ENCODE measurements around the gene CD59.
A peak's percentile ranks its signal among the peaks of the same experiment; 100 is the strongest.
"Not testable (repeated sequence)": the region's sequence is repeated elsewhere in the genome, so short reads cannot be mapped to it uniquely, and the experiment has no call there.

Gene CD59

GRCh38 chr11:33742249-33742851 is 6.1 kb upstream of the CD59 start:
- peak; percentile 22 to 51 for DNase-seq

- DNase-seq, result no peak
These were observed 5.6 kb upstream of the CD59 start for GRCh38 chr11:33741806-33742205.

GRCh38 chr11:33737362-33737821 is 1.2 kb upstream of the CD59 start:
- no peak for DNase-seq

GRCh38 chr11:33735271-33736147 is 714 bp downstream of the CD59 start:
- DNase-seq, result no peak

GRCh38 chr11:33734441-33735270 is 1.6 kb downstream of the CD59 start:
- DNase-seq, result no peak

GRCh38 chr11:33733980-33734379 is 2.2 kb downstream of the CD59 start:
- no peak for DNase-seq

- peak; percentile 15 to 36 for DNase-seq
These were observed 4.3 kb downstream of the CD59 start for GRCh38 chr11:33731723-33732531.

GRCh38 chr11:33730716-33731115 is 5.5 kb downstream of the CD59 start:
- DNase-seq, result no peak

- DNase-seq, result not testable (repeated sequence)
These were observed 7.1 kb downstream of the CD59 start for GRCh38 chr11:33729072-33729664.

GRCh38 chr11:33727539-33727938 is 8.7 kb downstream of the CD59 start:
- not testable (repeated sequence) for DNase-seq

- no peak for DNase-seq
These were observed 10.7 kb downstream of the CD59 start for GRCh38 chr11:33725496-33725895.

GRCh38 chr11:33724644-33725035 is 11.6 kb downstream of the CD59 start:
- no peak for DNase-seq

- DNase-seq, result no peak
These were observed 12.9 kb downstream of the CD59 start for GRCh38 chr11:33723238-33723881.

- no peak for DNase-seq
These were observed 13.5 kb downstream of the CD59 start for GRCh38 chr11:33722590-33723234.

- DNase-seq, result no peak
These were observed 14.2 kb downstream of the CD59 start for GRCh38 chr11:33721984-33722383.

GRCh38 chr11:33721426-33721825 is 14.8 kb downstream of the CD59 start:
- DNase-seq, result no peak

GRCh38 chr11:33719587-33719986 is 16.6 kb downstream of the CD59 start:
- no peak for DNase-seq

GRCh38 chr11:33718440-33718839 is 17.8 kb downstream of the CD59 start:
- DNase-seq, result no peak

GRCh38 chr11:33716243-33716642 is 20.0 kb downstream of the CD59 start:
- DNase-seq, result peak; percentile 11 to 17

GRCh38 chr11:33713856-33714398 is 22.3 kb downstream of the CD59 start:
- DNase-seq, result no peak

Measured in AML-193 (cell line).